IPS-18a (cell line): ENCODE measurements around the gene HMCN2.

Experiments
- H3K27ac ChIP-seq: one replicate; pipeline ENCODE4 v1.5.1; 2013; ENCODE audit warnings: low read length
- H3K27me3 ChIP-seq: one replicate; pipeline ENCODE4 v1.6.1; 2013; ENCODE audit warnings: mild to moderate bottlenecking, low read length; ENCODE audit not compliant: control insufficient read depth, insufficient read depth
- H3K36me3 ChIP-seq: one replicate; pipeline ENCODE4 v1.6.1; 2013; ENCODE audit warnings: low read depth, low read length; ENCODE audit not compliant: control insufficient read depth
- H3K4me1 ChIP-seq: one replicate; pipeline ENCODE4 v1.6.1; 2013; ENCODE audit warnings: low read depth, low read length; ENCODE audit not compliant: control insufficient read depth
- H3K4me3 ChIP-seq: one replicate; pipeline ENCODE4 v1.5.1; 2013; ENCODE audit warnings: low read length
- H3K9ac ChIP-seq: one replicate; pipeline ENCODE4 v1.6.1; 2013; ENCODE audit warnings: mild to moderate bottlenecking, low read length, moderate library complexity
- H3K9me3 ChIP-seq: one replicate; pipeline ENCODE4 v1.6.1; 2013; ENCODE audit warnings: low read depth, low read length; ENCODE audit not compliant: control insufficient read depth

HMCN2 gene

GRCh38 chr9:130387905-130388304 is 122.3 kb downstream of the HMCN2 start:
- no peaks in the 10 kb centered on the region for H3K9me3 ChIP-seq
- no peaks in the 10 kb centered on the region for H3K27me3 ChIP-seq
- no peak overlapping the region for H3K27ac ChIP-seq
- no peaks in the 10 kb centered on the region for H3K36me3 ChIP-seq
- H3K4me3 ChIP-seq = no peak overlapping the region
- H3K9ac ChIP-seq = no peak overlapping the region
- H3K4me1 ChIP-seq = no peaks in the 10 kb centered on the region

DNA sequence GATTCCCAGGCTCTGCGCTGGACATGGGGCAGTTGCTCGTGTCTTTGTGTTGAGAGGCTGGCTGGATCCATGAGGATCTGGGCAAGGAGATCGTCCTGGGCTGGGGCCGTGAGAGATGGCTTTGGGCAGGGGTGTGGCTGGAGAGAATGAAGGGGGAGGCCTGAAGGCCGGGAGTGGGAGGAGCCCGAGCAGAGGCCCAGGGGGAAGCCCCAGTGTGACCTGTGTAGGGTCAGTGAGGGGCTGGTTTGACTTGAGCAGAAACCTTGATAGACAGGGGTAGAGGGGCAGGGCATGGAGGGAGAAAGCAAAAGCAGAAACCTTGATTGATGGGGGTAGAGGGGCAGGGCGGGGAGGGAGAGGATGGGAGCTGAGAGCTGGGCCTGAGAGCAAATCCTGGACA is 124.8 kb downstream of the HMCN2 start:
- H3K27me3 ChIP-seq = no peaks in the 10 kb centered on the region
- no peaks in the 10 kb centered on the region for H3K36me3 ChIP-seq
- H3K4me3 ChIP-seq = no peak overlapping the region
- no peak overlapping the region for H3K9ac ChIP-seq
- no peaks in the 10 kb centered on the region for H3K4me1 ChIP-seq
- no peak overlapping the region for H3K27ac ChIP-seq
- no peaks in the 10 kb centered on the region for H3K9me3 ChIP-seq

DNA sequence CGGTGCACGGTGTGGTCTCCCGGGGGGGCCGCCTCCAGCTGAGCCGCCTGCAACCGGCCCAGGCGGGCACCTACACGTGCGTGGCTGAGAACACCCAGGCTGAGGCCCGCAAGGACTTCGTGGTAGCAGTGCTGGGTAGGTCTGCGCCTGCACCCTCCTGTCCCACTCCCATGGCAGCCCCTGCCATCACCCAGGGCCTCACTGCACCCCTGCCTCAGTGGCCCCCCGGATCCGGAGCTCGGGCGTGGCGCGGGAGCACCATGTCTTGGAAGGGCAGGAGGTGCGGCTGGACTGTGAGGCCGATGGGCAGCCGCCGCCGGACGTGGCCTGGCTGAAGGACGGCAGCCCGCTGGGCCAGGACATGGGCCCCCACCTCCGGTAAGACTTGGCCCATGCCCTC is 125.4 kb downstream of the HMCN2 start:
- Histone ChIP-seq H3K27me3 (no peaks in the 10 kb centered on the region), H3K36me3 (no peaks in the 10 kb centered on the region), H3K9ac (no peak overlapping the region), H3K4me3 (no peak overlapping the region), H3K9me3 (no peaks in the 10 kb centered on the region), H3K27ac (no peak overlapping the region), H3K4me1 (no peaks in the 10 kb centered on the region)

- no peaks in the 10 kb centered on the region for H3K4me1 ChIP-seq
- no peak overlapping the region for H3K9ac ChIP-seq
- H3K27ac ChIP-seq = no peak overlapping the region
- no peaks in the 10 kb centered on the region for H3K27me3 ChIP-seq
- H3K4me3 ChIP-seq = no peak overlapping the region
- H3K9me3 ChIP-seq = no peaks in the 10 kb centered on the region
- no peaks in the 10 kb centered on the region for H3K36me3 ChIP-seq
Observed at GRCh38 chr9:130391866-130392265, 126.3 kb downstream of the HMCN2 start.

GRCh38 chr9:130393681-130394071 is 128.1 kb downstream of the HMCN2 start:
- H3K27ac ChIP-seq = no peak overlapping the region
- H3K27me3 ChIP-seq = no peaks in the 10 kb centered on the region
- no peak overlapping the region for H3K4me3 ChIP-seq

DNA sequence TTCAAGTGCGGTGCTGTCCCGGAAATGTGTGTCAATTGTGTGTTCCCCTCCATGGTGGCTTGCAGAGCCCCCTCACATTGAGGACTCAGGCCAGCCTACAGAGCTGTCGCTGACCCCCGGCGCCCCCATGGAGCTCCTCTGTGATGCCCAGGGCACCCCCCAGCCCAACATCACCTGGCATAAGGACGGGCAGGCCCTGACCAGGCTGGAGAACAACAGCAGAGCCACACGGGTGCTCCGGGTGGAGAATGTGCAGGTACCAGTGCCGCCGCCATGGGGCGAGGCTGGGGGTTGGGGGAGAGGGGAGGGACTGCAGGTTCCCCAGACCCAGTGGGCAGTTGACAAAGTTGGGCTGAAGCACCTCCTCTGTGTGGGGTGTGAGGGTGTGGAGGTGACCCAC is 128.8 kb downstream of the HMCN2 start:
- Histone ChIP-seq H3K27me3 (no peaks in the 10 kb centered on the region), H3K27ac (no peak overlapping the region), H3K4me3 (no peak overlapping the region), H3K4me1 (no peaks in the 10 kb centered on the region), H3K9ac (no peak overlapping the region), H3K9me3 (no peaks in the 10 kb centered on the region), H3K36me3 (no peaks in the 10 kb centered on the region)

More at GRCh38 chr9:130393681-130394071, 128.1 kb downstream of the HMCN2 start:
- Histone ChIP-seq H3K9me3 (no peaks in the 10 kb centered on the region), H3K9ac (no peak overlapping the region), H3K4me1 (no peaks in the 10 kb centered on the region), H3K36me3 (no peaks in the 10 kb centered on the region)

GRCh38 chr9:130394814-130395470 is 129.4 kb downstream of the HMCN2 start:
- Histone ChIP-seq H3K27me3 (no peaks in the 10 kb centered on the region), H3K9me3 (no peaks in the 10 kb centered on the region), H3K4me3 (no peak overlapping the region), H3K36me3 (no peaks in the 10 kb centered on the region), H3K4me1 (no peaks in the 10 kb centered on the region), H3K27ac (no peak overlapping the region), H3K9ac (no peak overlapping the region)

DNA sequence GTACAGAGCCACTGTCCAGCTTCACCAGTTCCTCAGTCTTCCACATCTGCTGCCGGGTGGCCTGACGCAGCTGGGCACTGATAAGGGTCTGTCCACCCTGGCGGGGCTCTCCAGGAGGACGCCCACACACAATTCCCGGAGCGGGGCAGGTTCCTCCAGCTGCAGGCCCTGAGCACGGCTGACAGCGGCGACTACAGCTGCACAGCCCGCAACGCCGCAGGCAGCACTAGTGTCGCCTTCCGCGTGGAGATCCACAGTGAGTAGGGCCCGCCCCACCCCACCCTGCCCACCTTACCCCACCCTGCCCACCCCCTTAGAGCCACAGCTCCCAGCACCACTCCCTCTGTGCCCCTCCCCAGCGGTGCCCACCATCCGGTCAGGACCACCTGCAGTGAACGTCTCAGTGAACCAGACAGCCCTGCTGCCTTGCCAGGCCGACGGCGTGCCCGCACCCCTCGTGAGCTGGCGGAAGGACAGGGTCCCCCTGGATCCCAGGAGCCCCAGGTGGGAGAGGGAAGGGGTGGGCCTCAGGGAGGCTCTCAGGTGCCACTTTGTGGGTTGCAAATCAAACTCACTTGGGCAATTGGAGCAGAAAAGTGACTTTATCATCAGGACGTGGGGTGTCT is 130.4 kb downstream of the HMCN2 start:
- no peaks in the 10 kb centered on the region for H3K4me1 ChIP-seq
- H3K4me3 ChIP-seq = no peak overlapping the region
- no peaks in the 10 kb centered on the region for H3K9me3 ChIP-seq
- H3K27me3 ChIP-seq = no peaks in the 10 kb centered on the region
- H3K36me3 ChIP-seq = no peaks in the 10 kb centered on the region
- H3K9ac ChIP-seq = no peak overlapping the region
- H3K27ac ChIP-seq = no peak overlapping the region

DNA sequence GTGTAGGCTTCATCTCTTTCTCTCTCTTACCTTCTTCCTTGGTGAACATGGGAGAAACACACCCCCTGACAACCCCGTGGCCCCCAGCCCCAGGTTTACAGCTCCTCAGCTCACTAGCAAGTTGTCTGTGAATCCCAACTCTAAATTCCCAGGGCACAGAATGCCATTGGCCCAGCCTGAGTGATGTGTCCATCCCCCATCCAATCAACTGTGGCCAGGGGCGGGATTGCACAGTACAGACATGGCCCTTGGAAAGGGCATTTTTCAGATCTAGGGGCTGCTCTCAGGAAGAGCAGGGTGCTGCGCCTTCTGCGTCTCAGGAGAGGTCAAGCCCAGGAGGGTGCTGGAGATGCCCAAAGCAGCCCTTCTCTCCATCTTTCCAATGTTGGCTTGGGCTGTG is 131.0 kb downstream of the HMCN2 start:
- Histone ChIP-seq H3K9me3 (no peaks in the 10 kb centered on the region), H3K4me1 (no peaks in the 10 kb centered on the region), H3K4me3 (no peak overlapping the region), H3K9ac (no peak overlapping the region), H3K27ac (no peak overlapping the region), H3K27me3 (no peaks in the 10 kb centered on the region), H3K36me3 (no peaks in the 10 kb centered on the region)

GRCh38 chr9:130398487-130399240 is 133.1 kb downstream of the HMCN2 start:
- Histone ChIP-seq H3K4me1 (no peaks in the 10 kb centered on the region), H3K4me3 (no peak overlapping the region), H3K27me3 (no peaks in the 10 kb centered on the region), H3K27ac (no peak overlapping the region), H3K9me3 (no peaks in the 10 kb centered on the region), H3K36me3 (no peaks in the 10 kb centered on the region), H3K9ac (no peak overlapping the region)

DNA sequence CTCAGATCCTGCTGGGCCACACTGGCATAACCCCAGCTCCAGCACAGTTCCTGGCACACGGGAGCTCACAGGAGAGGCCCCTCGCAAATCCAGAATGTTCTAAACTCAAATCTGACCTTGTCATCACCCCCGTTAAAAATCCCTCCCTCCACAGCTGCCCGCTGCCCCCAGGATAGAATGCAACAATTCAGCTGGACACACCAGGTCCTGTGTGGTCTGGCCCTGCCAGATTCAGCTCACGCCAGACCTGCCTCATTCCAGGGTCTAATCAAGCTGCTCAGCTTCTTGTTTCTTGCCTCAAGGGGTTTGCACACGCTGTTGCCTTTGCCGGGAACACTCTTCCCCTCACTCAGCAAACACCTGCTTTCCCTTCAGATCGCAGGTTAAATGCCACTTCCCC is 134.2 kb downstream of the HMCN2 start:
- H3K27me3 ChIP-seq = no peaks in the 10 kb centered on the region
- H3K9me3 ChIP-seq = no peaks in the 10 kb centered on the region
- no peak overlapping the region for H3K9ac ChIP-seq
- H3K4me3 ChIP-seq = no peak overlapping the region
- H3K36me3 ChIP-seq = no peaks in the 10 kb centered on the region
- no peaks in the 10 kb centered on the region for H3K4me1 ChIP-seq
- no peak overlapping the region for H3K27ac ChIP-seq

GRCh38 chr9:130400870-130401269 is 135.3 kb downstream of the HMCN2 start:
- H3K27ac ChIP-seq = no peak overlapping the region
- no peaks in the 10 kb centered on the region for H3K36me3 ChIP-seq
- no peaks in the 10 kb centered on the region for H3K27me3 ChIP-seq
- no peak overlapping the region for H3K4me3 ChIP-seq
- H3K9ac ChIP-seq = no peak overlapping the region
- H3K9me3 ChIP-seq = no peaks in the 10 kb centered on the region
- H3K4me1 ChIP-seq = no peaks in the 10 kb centered on the region
